Liver (tissue), 9 donors: ENCODE data around the gene NUAK1. TPM values are rescaled to one million over a fixed set of nuclear protein-coding genes. Genes with fewer than 3 reads are reported as not detected.

Experiments
- DNase-seq: peaks from one replicate; pipeline ENCODE4 v3.0.0-alpha.2; 2017; ENCODE audit warnings: low spot score
- H3K27ac ChIP-seq, 2 donors: one replicate each; pipeline ENCODE4 v1.7.0; 2013; ENCODE audit warnings: inconsistent platforms in 2 of 2, low read length in 2 of 2, control low read depth in 1 of 2, low read depth in 1 of 2, mild to moderate bottlenecking in 1 of 2
- H3K27me3 ChIP-seq, 4 donors: one replicate each; pipeline versions ENCODE4 v1.6.1 to v1.7.0; 2013; ENCODE audit warnings: low read length in 3 of 4, inconsistent platforms in 1 of 4, mild to moderate bottlenecking in 1 of 4, moderate library complexity in 1 of 4; ENCODE audit not compliant: control insufficient read depth in 4 of 4, insufficient read depth in 4 of 4
- H3K36me3 ChIP-seq, 4 donors: one replicate each; pipeline versions ENCODE4 v1.6.1 to v1.7.0; 2013; ENCODE audit warnings: low read length in 3 of 4, mild to moderate bottlenecking in 3 of 4, low read depth in 1 of 4, moderate library complexity in 1 of 4; ENCODE audit not compliant: control insufficient read depth in 4 of 4, insufficient read depth in 3 of 4
- H3K4me1 ChIP-seq, 4 donors: one replicate each; pipeline versions ENCODE4 v1.6.1 to v1.7.0; 2013; ENCODE audit warnings: low read length in 3 of 4, mild to moderate bottlenecking in 3 of 4, moderate library complexity in 1 of 4; ENCODE audit not compliant: control insufficient read depth in 4 of 4, insufficient read depth in 4 of 4
- H3K4me3 ChIP-seq, 3 donors: one replicate each; pipeline versions ENCODE4 v1.6.1 to v1.7.0; 2013; ENCODE audit warnings: low read length in 3 of 3, control low read depth in 1 of 3, low read depth in 1 of 3, mild to moderate bottlenecking in 1 of 3
- H3K9ac ChIP-seq, 2 donors: one replicate each; pipeline ENCODE4 v1.7.0; 2013; ENCODE audit warnings: low read length in 2 of 2, mild to moderate bottlenecking in 2 of 2, moderate library complexity in 2 of 2, control low read depth in 1 of 2, low read depth in 1 of 2
- H3K9me3 ChIP-seq, 4 donors: one replicate each; pipeline versions ENCODE4 v1.6.1 to v1.7.0; 2013; ENCODE audit warnings: low read length in 3 of 4; ENCODE audit not compliant: control insufficient read depth in 4 of 4
- ATF3 ChIP-seq: IDR thresholded peaks from 2 replicates; pipeline ENCODE4 v1.6.1; 2016; ENCODE audit warnings: antibody characterized with exemption
- CTCF ChIP-seq: fragments of 150-350 bp; IDR thresholded peaks from 2 replicates; pipeline ENCODE4 v1.5.1; 2017; ENCODE audit warnings: improper control_type of control experiment, low read depth, low read length; ENCODE audit not compliant: missing input control
- EGR1 ChIP-seq, 2 donors: IDR thresholded peaks; 2 replicates each; pipeline ENCODE4 v1.6.1; 2016 to 2018; ENCODE audit warnings: antibody characterized with exemption in 2 of 2, low read depth in 2 of 2
- FOXA1 ChIP-seq: IDR thresholded peaks from 2 replicates; pipeline ENCODE4 v1.6.1; 2016; ENCODE audit warnings: antibody characterized with exemption
- FOXA2 ChIP-seq: IDR thresholded peaks from 2 replicates; pipeline ENCODE4 v1.6.1; 2016; ENCODE audit warnings: antibody characterized with exemption
- GABPA ChIP-seq, 2 donors: IDR thresholded peaks in 1 of 2; conservative IDR thresholded peaks in 1 of 2; 2 replicates each; pipeline ENCODE4 v1.6.1; 2016; ENCODE audit warnings: antibody characterized with exemption in 2 of 2, mild to moderate bottlenecking in 1 of 2, moderate library complexity in 1 of 2
- HNF4A ChIP-seq, 2 donors: conservative IDR thresholded peaks; 2 replicates each; pipeline ENCODE4 v1.6.1; 2016; ENCODE audit warnings: antibody characterized with exemption in 2 of 2, mild to moderate bottlenecking in 2 of 2
- HNF4G ChIP-seq: IDR thresholded peaks from 2 replicates; pipeline ENCODE4 v1.6.1; 2016; ENCODE audit warnings: antibody characterized with exemption
- JUND ChIP-seq, 2 donors: IDR thresholded peaks; 2 replicates each; pipeline ENCODE4 v1.6.1; 2016; ENCODE audit warnings: antibody characterized with exemption in 2 of 2
- MAX ChIP-seq: IDR thresholded peaks from 2 replicates; pipeline ENCODE4 v1.6.1; 2016; ENCODE audit warnings: antibody characterized with exemption
- NR2F2 ChIP-seq: IDR thresholded peaks from 2 replicates; pipeline ENCODE4 v1.6.1; 2016; ENCODE audit warnings: antibody characterized with exemption
- RAD21 ChIP-seq, 2 donors: IDR thresholded peaks; 2 replicates each; pipeline ENCODE4 v1.6.1; 2016; ENCODE audit warnings: antibody characterized with exemption in 2 of 2, mild to moderate bottlenecking in 2 of 2
- RXRA ChIP-seq, 2 donors: IDR thresholded peaks; 2 replicates each; pipeline ENCODE4 v1.6.1; 2017 to 2018; ENCODE audit warnings: antibody characterized with exemption in 2 of 2, mild to moderate bottlenecking in 1 of 2
- SP1 ChIP-seq: IDR thresholded peaks from 2 replicates; pipeline ENCODE4 v1.6.1; 2018; ENCODE audit warnings: antibody characterized with exemption, mild to moderate bottlenecking
- TAF1 ChIP-seq: conservative IDR thresholded peaks from 2 replicates; pipeline ENCODE4 v1.6.1; 2016; ENCODE audit warnings: antibody characterized with exemption, mild to moderate bottlenecking
- YY1 ChIP-seq: IDR thresholded peaks from 2 replicates; pipeline ENCODE4 v1.6.1; 2016; ENCODE audit warnings: antibody characterized with exemption, mild to moderate bottlenecking
- WGBS: extraction: QIAGEN DNeasy Blood & Tissue Kit; methylation state at CpG from one replicate; pipeline ENCODE4 v1.1.7; 2013; 5-methylcytosine and 5-hydroxymethylcytosine counted together
- polyA plus RNA-seq, 2 donors: library from polyadenylated mRNA; stranded (reverse) in 1 of 2; unstranded in 1 of 2; fragments of 200-250 nt in 1 of 2; fragments of >200 nt in 1 of 2; fragmentation: Nextera tagmentation in 1 of 2; extraction: Ambion mirVana in 1 of 2; gene quantifications; one replicate each; pipeline versions ENCODE4 v1.2.1 to v1.2.3, GENCODE V29; 2013 to 2015
- total RNA-seq, 2 donors: library from RNA; depleted of rRNA; stranded (reverse); fragments of >200 nt; gene quantifications; one replicate each; pipeline ENCODE4 v1.2.3, GENCODE V29; 2014
- TF ChIP-seq, protein P1 (sequence below): IDR thresholded peaks from 2 replicates; pipeline ENCODE4 v1.6.1; 2016; ENCODE audit warnings: antibody characterized with exemption
- TF ChIP-seq, protein P2 (sequence below): IDR thresholded peaks from 2 replicates; pipeline ENCODE4 v1.6.1; 2016; ENCODE audit warnings: antibody characterized with exemption, mild to moderate bottlenecking
- donor health status: healthy.
- donor health status: healthy.
- donor health status: healthy.
- donor health status: healthy.
- donor health status: healthy.

NUAK1 gene
- total and polyA plus RNA-seq, 4 donors, result 2.5 to 9.3 (median 3.9) TPM

- Histone ChIP-seq H3K9ac (no peak overlapping the region), H3K4me3 (no peak overlapping the region), H3K4me1 (peaks cover 2 to 10% (median 6%) of the 10 kb centered on the region in 4 donors), H3K9me3 (no peaks in the 10 kb centered on the region), H3K27ac (no peak overlapping the region), H3K36me3 (peaks cover under 1 to 14% (median 8%) of the 10 kb centered on the region in 4 donors), H3K27me3 (no peaks in the 10 kb centered on the region)
- WGBS, result 80% methylated on average over 4 of the region's 4 CpGs
- DNase-seq, result no peak
- TF ChIP-seq RAD21 (IDR thresholded peaks at IDR 0.05) (peak in 1 of 2 donors; percentile 4), NR2F2 (peak; percentile 14)
- TF ChIP-seq, protein P1, sequence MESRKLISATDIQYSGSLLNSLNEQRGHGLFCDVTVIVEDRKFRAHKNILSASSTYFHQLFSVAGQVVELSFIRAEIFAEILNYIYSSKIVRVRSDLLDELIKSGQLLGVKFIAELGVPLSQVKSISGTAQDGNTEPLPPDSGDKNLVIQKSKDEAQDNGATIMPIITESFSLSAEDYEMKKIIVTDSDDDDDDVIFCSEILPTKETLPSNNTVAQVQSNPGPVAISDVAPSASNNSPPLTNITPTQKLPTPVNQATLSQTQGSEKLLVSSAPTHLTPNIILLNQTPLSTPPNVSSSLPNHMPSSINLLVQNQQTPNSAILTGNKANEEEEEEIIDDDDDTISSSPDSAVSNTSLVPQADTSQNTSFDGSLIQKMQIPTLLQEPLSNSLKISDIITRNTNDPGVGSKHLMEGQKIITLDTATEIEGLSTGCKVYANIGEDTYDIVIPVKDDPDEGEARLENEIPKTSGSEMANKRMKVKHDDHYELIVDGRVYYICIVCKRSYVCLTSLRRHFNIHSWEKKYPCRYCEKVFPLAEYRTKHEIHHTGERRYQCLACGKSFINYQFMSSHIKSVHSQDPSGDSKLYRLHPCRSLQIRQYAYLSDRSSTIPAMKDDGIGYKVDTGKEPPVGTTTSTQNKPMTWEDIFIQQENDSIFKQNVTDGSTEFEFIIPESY, result no peak
These were observed 67.1 kb downstream of the NUAK1 start for GRCh38 chr12:106071686-106072085.

DNA sequence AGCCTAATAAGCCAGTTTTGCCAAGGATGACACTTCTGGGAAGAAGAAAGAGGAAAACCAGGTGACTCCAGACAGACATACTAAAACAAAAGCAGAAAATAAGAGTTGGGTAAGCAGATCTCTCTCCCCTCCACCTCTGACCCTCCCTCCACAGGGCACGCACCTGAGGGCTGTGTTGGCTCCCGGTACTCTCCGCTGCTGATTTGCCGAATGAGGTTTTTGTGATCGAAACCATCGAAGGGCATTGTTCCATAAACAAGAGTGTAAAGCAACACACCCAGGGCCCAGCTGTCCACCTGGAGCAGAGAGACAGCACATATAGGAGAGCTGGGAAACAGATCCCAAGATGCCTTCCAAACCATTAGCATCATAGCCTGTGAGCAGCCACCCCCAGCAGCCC, 68.1 kb downstream of the NUAK1 start:
- TF ChIP-seq GABPA (IDR thresholded peaks at IDR 0.05 in 1 of 2, conservative IDR thresholded peaks at IDR 0.05 in 1 of 2) (no peak), FOXA2 (no peak), EGR1 (IDR thresholded peaks at IDR 0.05; ENCODE audit: low read depth in 2 of 2) (no peak), FOXA1 (no peak)
- 68% methylated on average over 6 of the region's 6 CpGs for WGBS
- Histone ChIP-seq H3K36me3 (peaks cover 0 to 14% (median 10%) of the 10 kb centered on the region in 4 donors), H3K9ac (no peak overlapping the region), H3K27me3 (no peaks in the 10 kb centered on the region), H3K9me3 (no peaks in the 10 kb centered on the region), H3K4me1 (peaks cover 2 to 10% (median 7%) of the 10 kb centered on the region in 4 donors), H3K27ac (peak overlapping the region; percentile 47 to 70), H3K4me3 (no peak overlapping the region)
- no peak for DNase-seq

DNA sequence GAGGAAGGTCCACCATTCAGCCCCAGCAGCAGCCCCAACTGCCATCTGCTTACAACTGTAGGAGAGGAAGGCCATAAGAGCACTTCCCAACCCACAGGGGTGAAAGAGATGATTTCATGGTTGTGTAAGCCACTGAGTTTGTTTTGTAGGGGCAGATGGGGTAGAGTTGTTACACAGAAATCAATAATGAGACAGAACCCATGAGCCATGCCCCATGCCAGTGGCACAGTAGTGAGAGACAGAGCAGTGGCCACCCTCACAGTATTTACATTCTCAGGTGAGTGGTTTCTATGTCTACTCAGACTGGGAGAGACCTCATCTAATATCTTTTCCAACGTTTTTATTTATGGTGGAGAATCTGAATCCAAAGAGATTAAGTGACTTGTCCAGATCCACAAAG, 68.6 kb downstream of the NUAK1 start:
- no peaks in the 10 kb centered on the region for H3K9me3 ChIP-seq
- H3K9ac ChIP-seq, result no peak overlapping the region
- no peak for DNase-seq
- 49% methylated on average over 1 of the region's 1 CpG for WGBS
- TF ChIP-seq EGR1 (IDR thresholded peaks at IDR 0.05; ENCODE audit: low read depth in 2 of 2) (no peak), JUND (IDR thresholded peaks at IDR 0.05) (peak in 1 of 2 donors; percentile 30), CTCF (no peak), RXRA (IDR thresholded peaks at IDR 0.05) (peak; percentile 80 to 84), FOXA2 (peak; percentile 67), GABPA (IDR thresholded peaks at IDR 0.05 in 1 of 2, conservative IDR thresholded peaks at IDR 0.05 in 1 of 2) (no peak), FOXA1 (no peak), YY1 (no peak), RAD21 (IDR thresholded peaks at IDR 0.05) (peak; percentile 30 to 64), MAX (no peak), SP1 (peak; percentile 43), ATF3 (no peak), NR2F2 (no peak), HNF4G (peak; percentile 24), TAF1 (peak; percentile 66), HNF4A (conservative IDR thresholded peaks at IDR 0.05) (peak; percentile 55 to 67)
- TF ChIP-seq, protein P2, sequence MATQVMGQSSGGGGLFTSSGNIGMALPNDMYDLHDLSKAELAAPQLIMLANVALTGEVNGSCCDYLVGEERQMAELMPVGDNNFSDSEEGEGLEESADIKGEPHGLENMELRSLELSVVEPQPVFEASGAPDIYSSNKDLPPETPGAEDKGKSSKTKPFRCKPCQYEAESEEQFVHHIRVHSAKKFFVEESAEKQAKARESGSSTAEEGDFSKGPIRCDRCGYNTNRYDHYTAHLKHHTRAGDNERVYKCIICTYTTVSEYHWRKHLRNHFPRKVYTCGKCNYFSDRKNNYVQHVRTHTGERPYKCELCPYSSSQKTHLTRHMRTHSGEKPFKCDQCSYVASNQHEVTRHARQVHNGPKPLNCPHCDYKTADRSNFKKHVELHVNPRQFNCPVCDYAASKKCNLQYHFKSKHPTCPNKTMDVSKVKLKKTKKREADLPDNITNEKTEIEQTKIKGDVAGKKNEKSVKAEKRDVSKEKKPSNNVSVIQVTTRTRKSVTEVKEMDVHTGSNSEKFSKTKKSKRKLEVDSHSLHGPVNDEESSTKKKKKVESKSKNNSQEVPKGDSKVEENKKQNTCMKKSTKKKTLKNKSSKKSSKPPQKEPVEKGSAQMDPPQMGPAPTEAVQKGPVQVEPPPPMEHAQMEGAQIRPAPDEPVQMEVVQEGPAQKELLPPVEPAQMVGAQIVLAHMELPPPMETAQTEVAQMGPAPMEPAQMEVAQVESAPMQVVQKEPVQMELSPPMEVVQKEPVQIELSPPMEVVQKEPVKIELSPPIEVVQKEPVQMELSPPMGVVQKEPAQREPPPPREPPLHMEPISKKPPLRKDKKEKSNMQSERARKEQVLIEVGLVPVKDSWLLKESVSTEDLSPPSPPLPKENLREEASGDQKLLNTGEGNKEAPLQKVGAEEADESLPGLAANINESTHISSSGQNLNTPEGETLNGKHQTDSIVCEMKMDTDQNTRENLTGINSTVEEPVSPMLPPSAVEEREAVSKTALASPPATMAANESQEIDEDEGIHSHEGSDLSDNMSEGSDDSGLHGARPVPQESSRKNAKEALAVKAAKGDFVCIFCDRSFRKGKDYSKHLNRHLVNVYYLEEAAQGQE, result peak; percentile 16
- TF ChIP-seq, protein P1, result peak; percentile 23
- H3K27ac ChIP-seq, result peak overlapping the region; percentile 47 to 70
- H3K4me3 ChIP-seq, result no peak overlapping the region
- H3K4me1 ChIP-seq, result peaks cover 2 to 10% (median 7%) of the 10 kb centered on the region in 4 donors
- no peaks in the 10 kb centered on the region for H3K27me3 ChIP-seq
- peaks cover 0 to 14% (median 10%) of the 10 kb centered on the region in 4 donors for H3K36me3 ChIP-seq
